DOHH2 (cell line): ENCODE results near the gene NAA25.
"Not testable (repeated sequence)": the region's sequence is repeated elsewhere in the genome, so short reads cannot be mapped to it uniquely, and the experiment has no call there.

Experiments
- CTCF ChIP-seq: fragments of 200-600 bp; sonication (generic); IDR thresholded peaks from one replicate; pipeline ENCODE4 v1.5.1; 2014; ENCODE audit warnings: antibody characterized with exemption, mild to moderate bottlenecking, low read depth, low read length; ENCODE audit not compliant: poor library complexity, severe bottlenecking
- EZH2phosphoT487 ChIP-seq: fragments of 200-600 bp; sonication (generic); IDR thresholded peaks from 2 replicates; pipeline ENCODE4 v1.6.1; 2017; ENCODE audit warnings: borderline replicate concordance, mild to moderate bottlenecking, antibody characterized with exemption, low read length, moderate library complexity, mixed read lengths

- not testable (repeated sequence) for TF ChIP-seq CTCF, EZH2phosphoT487
Observed at GRCh38 chr12:112102746-112103145, 5.8 kb downstream of the NAA25 start.
